Measurements from ENCODE around the gene CST5.

GRCh38 chr20:23884771-23885162 is 5.2 kb upstream of the CST5 start:
- TF ChIP-seq, protein P1, sequence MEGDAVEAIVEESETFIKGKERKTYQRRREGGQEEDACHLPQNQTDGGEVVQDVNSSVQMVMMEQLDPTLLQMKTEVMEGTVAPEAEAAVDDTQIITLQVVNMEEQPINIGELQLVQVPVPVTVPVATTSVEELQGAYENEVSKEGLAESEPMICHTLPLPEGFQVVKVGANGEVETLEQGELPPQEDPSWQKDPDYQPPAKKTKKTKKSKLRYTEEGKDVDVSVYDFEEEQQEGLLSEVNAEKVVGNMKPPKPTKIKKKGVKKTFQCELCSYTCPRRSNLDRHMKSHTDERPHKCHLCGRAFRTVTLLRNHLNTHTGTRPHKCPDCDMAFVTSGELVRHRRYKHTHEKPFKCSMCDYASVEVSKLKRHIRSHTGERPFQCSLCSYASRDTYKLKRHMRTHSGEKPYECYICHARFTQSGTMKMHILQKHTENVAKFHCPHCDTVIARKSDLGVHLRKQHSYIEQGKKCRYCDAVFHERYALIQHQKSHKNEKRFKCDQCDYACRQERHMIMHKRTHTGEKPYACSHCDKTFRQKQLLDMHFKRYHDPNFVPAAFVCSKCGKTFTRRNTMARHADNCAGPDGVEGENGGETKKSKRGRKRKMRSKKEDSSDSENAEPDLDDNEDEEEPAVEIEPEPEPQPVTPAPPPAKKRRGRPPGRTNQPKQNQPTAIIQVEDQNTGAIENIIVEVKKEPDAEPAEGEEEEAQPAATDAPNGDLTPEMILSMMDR (IDR thresholded peaks at IDR 0.05; ENCODE audit: low read length) = no peak
- no peak for TF ChIP-seq EZH2 (IDR thresholded peaks at IDR 0.05; ENCODE audit: borderline replicate concordance, low read length)

All from OCI-LY1 (cell line).